ENCODE data around the gene AP3D1.

AP3D1 gene

DNA sequence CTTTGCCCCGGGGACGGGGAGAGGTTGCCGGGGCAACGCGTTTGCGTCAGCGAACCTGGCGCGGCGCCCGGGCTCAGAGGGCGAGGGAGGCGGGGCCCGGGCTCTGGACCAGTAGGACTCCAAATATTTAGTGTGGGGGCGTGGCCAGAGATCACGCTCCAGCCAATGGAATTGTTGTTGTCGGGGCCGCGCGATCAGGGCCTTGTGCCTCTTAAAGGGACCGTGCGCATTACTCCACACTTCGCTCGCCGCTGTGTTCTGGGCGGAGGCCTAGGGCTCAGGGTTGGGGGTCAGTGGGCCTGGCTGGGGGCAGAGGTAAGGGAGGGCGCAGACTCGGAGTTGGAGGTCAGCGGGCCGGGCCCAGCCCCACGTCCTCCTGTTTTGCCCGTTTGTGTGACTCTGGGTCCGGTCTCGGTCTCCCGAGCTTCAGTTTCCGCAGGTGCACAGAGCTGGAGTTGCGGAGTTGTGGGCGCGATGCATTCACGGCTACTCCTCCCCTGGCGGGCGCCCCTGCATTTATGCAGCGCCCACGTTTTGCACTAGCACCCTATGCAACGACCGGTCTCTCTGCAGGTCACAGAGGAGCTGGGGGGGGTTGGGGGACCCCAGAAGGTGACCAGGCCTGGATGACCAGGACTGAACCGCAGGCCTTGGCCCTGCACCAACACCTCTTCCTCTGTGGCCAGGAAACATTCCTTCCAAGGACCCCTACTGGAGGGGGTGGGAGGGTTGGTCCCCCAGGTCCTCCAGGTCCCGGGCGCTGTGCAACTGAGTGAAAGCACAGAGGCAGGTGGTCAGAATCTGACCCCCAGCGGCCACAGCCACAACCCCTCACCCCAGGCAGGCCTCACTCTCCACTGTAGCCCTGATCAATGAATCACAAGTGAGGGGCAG lies 89.6 kb downstream of the AP3D1 start:
- peak; percentile 99 for DNase-seq (ENCODE audit: low spot score)

DNA sequence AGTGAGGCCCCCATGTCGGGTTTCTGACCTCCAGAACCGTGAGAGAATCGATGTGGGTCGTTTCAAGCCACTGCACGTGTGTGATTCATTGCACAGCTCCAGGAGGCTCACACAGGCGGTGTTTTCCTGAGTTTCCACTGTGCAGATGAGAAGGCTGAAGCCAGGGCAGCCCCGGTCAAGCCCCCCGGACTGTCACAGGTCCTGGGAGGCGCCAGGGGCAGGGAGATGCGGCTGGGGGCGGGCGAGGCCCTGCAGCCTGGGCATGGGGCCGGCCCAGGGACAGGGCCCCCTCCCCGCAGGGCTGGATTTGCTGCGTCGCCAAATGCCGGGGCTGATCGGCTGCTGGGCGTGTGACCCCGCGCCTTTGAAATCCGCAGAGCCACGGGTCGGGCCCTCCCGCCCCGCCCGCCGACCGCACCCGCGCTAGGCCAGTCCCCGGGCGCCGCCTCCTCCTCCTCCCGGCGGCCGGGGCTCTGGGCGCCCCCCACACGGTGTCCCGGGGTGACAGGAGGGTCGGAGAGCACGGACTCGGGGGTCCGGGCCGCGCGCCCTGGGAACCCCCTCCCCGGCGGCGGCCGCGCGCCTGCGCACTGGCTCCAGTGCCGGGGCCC lies 90.4 kb downstream of the AP3D1 start:
- DNase-seq (ENCODE audit: low spot score) = no peak

DNA sequence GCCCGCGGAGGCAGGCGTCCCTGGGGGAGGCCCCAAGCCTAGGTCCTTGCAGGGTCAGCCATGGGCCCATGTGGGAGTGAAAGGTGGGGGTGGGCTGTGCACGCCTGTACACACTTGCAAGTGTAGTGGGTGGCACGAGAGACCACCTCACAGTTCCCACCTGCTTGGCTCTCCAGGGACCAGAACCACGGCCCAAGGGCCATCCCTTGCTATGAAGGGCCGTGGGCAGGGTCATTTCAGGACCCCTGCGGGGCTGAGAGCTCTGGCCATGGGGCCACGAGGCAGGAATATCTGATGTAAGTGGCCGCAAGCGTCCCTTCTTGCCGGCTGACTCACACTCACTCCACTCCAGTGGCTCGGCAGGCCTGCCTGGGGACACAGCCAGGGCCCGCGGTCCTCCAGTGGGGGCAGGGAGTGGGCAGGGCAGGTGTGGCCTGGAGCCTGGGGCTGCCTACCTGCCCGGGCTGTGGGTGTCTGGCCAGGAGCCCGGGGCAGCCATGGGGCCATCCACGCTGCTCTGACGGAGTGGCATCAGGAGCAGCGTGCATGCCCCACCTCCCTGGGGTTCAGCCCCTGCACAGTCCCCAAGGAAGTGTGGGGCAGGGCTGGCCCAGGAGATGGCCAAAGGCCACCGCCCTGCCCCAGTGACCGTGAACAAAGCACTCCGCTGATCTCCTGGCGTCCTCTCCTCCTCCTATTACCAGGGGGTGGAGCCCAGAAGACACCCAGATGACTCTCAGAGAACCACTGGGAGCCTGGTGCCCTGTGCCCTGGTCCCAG lies 91.8 kb downstream of the AP3D1 start:
- DNase-seq (ENCODE audit: low spot score) = no peak

DNA sequence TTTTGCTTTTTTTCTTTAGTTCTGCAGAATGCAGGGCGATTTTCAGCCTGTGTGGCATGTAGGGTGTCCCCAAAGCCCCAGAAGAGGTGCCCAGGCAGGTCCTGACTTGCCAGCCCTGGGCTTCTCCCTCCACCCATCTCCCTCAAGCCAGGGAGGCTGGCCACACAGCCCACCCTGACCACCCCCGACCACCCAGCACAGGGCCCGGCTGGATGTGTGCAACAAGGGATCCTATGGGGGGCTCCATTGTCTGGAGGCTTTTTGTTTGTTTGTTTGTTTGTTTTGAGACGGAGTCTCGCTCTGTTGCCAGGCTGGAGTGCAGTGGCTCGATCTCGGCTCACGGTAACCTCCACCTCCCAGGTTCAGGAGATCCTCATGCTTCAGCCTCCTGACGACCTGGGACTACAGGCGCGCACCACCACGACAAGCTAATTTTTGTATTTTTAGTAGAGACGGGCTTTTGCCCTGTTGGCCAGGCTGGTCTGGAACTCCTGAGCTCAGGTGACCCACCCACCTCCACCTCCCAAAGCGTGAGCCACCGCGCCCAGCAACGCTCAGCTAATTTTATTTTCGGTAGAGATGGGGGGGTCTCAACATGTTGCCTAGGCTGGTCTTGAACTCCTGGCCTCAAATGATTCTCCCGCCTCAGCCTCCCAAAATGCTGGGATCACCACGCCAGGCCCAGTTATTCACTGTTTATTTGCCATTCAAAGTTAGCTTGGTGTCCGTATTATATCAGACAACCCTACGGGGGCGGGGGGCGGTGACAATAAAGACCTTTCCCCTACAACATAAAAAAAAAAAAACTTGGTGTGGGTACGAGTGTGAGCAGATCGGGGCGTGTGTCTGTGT lies 92.6 kb downstream of the AP3D1 start:
- no peak for DNase-seq (ENCODE audit: low spot score)

DNA sequence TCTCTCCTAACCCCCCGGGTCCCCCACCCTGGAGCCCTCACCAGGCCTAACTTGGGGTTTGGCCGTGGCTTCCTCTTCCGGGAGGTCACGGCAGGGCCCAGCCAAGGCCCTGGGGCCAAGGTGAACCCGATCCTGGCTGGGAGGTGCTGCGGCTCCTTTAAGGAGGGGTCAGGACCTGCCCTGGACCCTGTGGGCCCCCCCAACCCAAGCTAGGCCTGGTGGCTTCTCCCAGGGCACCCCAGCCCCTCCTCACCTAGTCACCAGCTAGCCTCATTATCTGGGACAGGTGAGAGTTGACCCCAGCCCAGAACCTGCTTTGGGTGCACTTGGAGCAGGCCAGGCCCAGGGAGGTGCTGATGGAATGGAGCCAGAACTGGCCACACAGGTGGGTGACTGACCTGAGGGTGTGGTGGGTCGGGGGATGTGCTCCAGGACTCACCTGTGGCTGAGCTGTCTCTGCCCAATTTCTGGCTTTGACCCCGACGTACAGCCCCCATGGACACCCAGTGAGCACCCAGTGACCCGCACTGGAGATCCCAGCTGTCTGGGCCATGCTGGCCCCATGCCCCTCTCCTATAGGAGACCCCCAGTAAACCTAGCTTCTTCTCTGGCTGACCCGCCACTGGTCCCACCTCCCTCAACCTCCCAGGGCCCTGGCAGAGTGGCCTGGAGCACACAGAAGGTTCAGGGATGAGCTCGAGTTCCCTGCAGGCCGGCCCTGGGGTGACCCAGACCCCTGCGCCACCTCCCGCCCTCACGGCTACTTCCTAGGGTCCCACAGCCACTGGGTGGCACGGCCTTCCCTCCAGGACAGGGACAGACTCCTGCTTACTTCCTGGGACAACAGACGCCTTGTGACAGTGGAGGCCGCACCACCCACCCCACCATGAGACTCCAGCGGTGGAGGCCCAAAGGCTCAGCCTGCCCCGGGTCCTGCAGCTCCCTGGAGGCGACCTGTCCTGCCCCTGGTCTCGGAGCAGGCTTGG lies 93.6 kb downstream of the AP3D1 start:
- no peak for DNase-seq (ENCODE audit: low spot score)

DNA sequence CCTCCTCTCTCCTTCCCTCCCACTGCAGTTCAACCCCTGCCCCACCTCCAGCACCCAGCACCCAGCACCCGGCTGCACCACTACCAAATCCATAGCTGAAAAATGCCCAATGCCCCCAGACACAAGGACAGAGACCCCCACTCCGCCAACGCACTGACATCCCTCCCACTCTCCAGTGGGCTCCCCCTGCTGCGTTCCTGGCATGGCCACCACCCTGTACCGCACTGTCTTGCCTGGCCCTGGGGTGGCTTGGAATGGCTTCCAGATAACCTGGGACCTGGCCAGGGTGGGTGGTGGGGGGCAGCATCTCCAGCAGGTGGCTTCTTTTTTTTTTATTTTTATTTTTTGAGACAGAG lies 94.6 kb downstream of the AP3D1 start:
- DNase-seq (ENCODE audit: low spot score) = no peak

DNA sequence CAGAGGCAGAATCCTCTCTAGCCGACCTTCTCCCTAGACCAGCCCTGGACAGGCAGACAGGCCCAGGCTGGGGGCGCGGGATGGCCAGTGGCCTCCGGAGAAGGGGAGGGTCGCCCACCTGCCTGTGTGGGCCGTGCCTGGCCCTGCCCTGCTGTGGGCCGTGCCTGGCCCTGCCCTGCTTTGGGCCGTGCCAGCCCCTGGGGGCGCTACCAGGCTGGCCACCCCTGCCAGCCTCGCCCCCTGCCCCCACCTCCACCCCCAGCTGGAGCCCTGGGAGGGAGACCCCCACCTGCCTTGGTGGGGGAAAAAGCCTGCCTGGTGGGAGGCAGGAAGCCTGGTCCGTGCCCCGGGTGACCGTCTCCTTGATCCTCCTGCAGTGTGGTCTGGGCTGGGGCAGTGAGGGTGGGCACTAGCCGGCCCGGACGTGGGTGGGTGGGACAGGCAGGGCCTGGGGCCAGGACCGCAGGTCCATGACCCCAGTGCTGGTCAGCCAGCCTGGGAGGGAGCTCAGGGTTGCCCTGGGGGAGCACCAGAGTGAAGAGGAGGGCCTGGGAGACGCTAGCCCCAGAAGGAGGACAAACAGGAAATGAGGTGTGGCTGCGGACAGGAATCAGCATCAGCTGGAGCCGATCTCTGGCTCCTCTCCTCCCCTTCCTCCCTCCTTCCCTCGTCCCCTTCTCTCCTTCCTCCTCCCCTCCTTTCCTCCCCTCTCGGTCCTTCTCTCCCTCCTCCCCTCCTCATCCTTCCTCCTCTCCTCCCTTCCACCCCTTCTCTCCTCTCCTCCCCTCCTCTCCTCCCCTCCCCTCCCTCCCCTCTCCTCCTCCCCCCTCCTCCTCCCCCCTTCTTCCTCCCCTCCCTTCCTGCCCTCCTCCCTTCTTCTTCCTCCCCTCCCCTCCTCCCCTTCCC lies 95.2 kb downstream of the AP3D1 start:
- peak; percentile 20 for DNase-seq (ENCODE audit: low spot score)

DNA sequence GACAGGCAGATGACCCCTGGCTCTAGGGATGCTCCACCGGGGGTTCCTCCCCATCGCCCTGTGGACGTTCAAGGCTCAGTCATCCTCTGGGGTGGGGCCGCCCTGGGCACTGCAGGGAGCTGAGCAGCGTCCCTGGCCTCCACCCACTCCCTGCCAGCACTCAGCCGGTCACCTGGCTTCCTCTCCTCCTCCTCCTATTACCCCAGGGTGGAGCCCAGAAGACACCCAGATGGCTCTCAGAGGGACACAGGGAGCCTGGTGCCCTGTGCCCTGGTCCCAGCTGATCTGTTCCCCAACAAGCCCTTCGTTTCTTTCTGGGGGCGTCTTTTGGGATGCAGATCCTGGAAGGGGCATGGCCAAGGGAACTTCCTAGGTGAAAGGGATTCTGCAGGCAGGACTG lies 96.6 kb downstream of the AP3D1 start:
- DNase-seq (ENCODE audit: low spot score) = no peak

DNA sequence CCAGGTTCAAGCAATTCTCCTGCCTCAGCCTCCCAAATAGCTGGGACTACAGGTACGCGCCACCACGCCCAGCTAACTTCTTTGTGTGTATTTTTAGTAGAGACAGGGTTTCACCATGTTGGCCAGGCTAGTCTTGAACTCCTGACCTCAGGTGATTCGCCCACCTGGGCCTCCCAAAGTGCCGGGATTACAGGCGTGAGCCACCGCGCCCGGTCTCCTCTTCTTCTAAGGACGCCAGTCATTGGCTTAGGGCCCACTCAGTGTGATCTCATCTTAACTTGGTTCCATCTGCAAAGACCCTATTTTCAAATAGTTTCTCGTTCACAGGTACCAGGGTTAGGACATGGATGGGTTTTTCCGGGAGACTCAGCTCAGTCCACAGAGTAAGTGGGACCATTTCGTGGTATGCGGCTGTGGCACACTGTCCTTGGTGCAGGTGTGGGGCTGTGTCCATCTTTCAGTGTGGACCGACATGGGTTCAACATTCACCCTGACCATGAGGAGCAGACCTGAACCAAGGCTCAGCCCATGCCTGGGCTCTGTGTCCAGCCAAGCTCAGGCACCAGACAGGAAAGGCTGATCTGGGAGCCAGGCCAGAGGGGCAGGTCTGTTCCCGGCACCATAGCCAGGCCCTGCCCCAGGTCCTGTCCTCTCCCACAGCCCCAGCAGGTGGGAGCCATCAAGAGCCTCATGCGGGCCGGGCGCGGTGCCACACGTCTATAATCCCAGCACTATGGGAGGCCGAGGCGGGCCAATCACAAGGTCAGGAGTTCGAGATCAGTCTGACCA lies 97.6 kb downstream of the AP3D1 start:
- no peak for DNase-seq (ENCODE audit: low spot score)

DNA sequence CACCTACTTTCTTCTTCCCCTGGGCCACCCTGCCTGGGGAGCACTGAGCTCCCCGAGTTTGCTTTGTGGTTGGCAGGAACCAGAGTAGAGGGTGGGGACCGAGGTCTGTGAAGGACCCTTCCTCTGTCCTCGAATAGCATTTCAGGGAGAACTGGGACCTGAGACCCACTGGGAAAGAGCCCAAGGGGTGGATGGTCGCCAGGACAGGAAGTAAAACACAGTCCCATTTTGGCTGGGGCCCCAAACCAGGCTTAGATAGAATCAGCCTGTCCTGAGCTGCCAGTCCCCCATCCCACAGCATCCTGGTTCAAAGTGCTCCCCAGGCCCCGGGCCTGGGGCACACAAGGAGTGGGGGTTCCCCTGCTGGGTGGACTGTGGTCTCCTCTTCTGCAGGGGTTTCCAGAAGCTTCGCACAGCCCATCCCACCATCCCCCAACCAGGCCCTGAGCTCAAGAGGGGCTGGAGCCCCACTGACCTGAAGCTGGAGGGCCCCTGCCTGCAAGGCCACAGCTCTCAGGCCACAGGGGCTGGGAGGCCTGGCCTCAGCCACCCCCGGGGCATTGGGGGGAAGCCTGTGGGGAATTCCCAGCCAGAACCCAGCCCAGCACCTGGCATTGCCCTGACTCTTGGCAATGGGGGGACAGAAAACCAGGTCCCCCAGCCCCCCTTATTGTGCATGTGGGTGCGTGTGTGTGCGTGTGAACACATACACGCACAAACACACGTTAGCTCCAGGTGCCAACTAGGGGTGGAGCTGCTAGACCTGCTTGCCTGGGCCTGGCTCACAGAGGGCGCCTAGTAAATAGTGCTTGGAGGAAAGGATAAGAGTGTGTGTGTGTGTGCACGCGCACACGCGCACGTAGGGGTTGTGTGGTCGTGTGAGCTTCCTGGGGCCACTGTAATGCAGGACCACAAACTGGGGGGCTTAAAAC lies 99.3 kb downstream of the AP3D1 start:
- peak; percentile 60 for DNase-seq (ENCODE audit: low spot score)

DNA sequence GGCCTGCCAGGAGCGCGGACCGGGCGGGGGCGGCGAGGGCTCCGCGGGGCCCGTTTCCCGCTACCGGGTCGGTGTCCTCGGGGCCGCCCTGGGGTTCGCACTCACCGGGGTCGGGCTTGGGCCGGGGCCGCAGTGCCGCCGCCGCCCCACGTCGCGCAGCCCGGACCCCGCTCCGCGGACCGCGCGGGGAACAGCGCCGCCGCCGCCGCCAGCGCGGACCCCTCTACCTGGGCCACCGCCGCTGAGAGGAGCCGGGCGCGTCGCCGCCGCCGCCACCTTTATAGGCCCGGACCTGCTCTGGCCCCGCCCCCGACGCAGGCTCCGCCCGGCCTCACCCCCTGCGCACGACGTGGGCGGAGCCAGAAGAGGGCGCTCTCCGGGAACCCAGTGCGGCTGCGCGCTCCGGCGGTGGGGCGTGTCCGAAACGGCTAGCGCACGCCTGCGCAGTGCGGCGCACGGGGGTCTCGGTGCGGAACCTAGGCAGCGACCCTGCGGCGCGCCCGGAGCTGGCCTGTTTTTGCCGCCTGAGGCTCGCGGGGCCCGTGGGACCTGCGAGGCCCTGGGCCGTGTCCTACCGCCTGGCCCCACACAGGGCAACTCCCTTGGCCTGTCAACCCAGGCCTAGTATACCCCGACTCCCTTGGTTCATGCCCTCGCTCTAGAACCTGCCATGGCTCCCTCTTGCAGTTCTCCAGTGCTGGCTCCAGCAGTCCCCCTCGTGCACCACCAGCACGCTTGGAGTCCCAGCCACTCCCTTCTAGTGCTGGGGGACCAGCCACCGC lies 100.2 kb downstream of the AP3D1 start, which contains the start of gene MKNK2:
MKNK2 (minus strand) TSS at position 254 of the 782 bp plus-strand sequence. CDS start 393 bp downstream, outside the sequence.
- peak; percentile 92 for DNase-seq (ENCODE audit: low spot score)

All from CD4-positive, alpha-beta T cell treated with Interleukin-2 at 100 ng/mL for 4 hours (primary cell).